Smooth muscle cell (in vitro differentiated cells): ENCODE data around the gene CFAP99. TPM values are rescaled to one million over a fixed set of nuclear protein-coding genes. Genes with fewer than 3 reads are reported as not detected.
"Not testable (repeated sequence)": the region's sequence is repeated elsewhere in the genome, so short reads cannot be mapped to it uniquely, and the experiment has no call there.

ENCODE experiments used
- DNase-seq: peaks from one replicate; lab custom pipeline; 2025; ENCODE audit not compliant: unreplicated experiment; lab: John Stamatoyannopoulos, UW
- H2AFZ ChIP-seq: fragments of 200-600 bp; sonication (generic); 2 replicates; pipeline ENCODE4 v1.6.0; 2016; ENCODE audit warnings: antibody characterized with exemption, low read depth, mild to moderate bottlenecking
- H3F3A ChIP-seq: fragments of 200-600 bp; sonication (generic); 2 replicates; pipeline ENCODE4 v1.6.0; 2017; ENCODE audit warnings: antibody characterized with exemption, low read depth
- H3K27ac ChIP-seq: fragments of 200-600 bp; sonication (generic); 2 replicates; pipeline ENCODE4 v1.5.1; 2016; ENCODE audit warnings: low read depth, mild to moderate bottlenecking
- H3K27me3 ChIP-seq: fragments of 200-600 bp; sonication (generic); 2 replicates; pipeline ENCODE4 v1.6.1; 2016; ENCODE audit warnings: low read depth, mild to moderate bottlenecking
- H3K36me3 ChIP-seq: fragments of 200-600 bp; sonication (generic); 2 replicates; pipeline ENCODE4 v1.5.1; 2016; ENCODE audit warnings: low read depth
- H3K4me1 ChIP-seq: fragments of 200-600 bp; sonication (generic); 2 replicates; pipeline ENCODE4 v1.5.1; 2016; ENCODE audit warnings: low read depth
- H3K4me2 ChIP-seq: fragments of 200-600 bp; sonication (generic); 2 replicates; pipeline ENCODE4 v1.6.0; 2016; ENCODE audit warnings: mild to moderate bottlenecking
- H3K4me3 ChIP-seq: fragments of 200-600 bp; sonication (generic); 2 replicates; pipeline ENCODE4 v1.5.1; 2016; ENCODE audit warnings: mild to moderate bottlenecking
- H3K79me2 ChIP-seq: fragments of 200-600 bp; sonication (generic); 2 replicates; pipeline ENCODE4 v1.6.0; 2016; ENCODE audit warnings: low read depth, mild to moderate bottlenecking
- H3K9ac ChIP-seq: fragments of 200-600 bp; sonication (generic); 2 replicates; pipeline ENCODE4 v1.6.0; 2016; ENCODE audit warnings: low read depth
- H3K9me3 ChIP-seq: fragments of 200-600 bp; sonication (generic); replicated peaks from 2 replicates; pipeline ENCODE4 v1.5.1; 2016; ENCODE audit warnings: low read depth
- H4K20me1 ChIP-seq: fragments of 200-600 bp; sonication (generic); 2 replicates; pipeline ENCODE4 v1.6.0; 2016; ENCODE audit warnings: low read depth
- WGBS: methylation state at CpG from one replicate; pipeline ENCODE4 v1.1.7; 2016; ENCODE audit warnings: low lambda C conversion rate; 5-methylcytosine and 5-hydroxymethylcytosine counted together
- polyA plus RNA-seq: library from polyadenylated mRNA; unstranded; fragments of >200 nt; fragmentation: Nextera tagmentation; extraction: Ambion mirVana; gene quantifications from 2 replicates; pipeline ENCODE4 v1.2.1, GENCODE V29; 2016
- total RNA-seq: library from RNA; depleted of rRNA; stranded (reverse); fragments of >200 nt; gene quantifications from 2 replicates; pipeline ENCODE4 v1.2.3, GENCODE V29; 2014
- TF ChIP-seq, protein P1 (sequence below): fragments of 200-600 bp; sonication (generic); IDR thresholded peaks from 2 replicates; pipeline ENCODE4 v1.5.1; 2017; ENCODE audit warnings: borderline replicate concordance, mild to moderate bottlenecking, antibody characterized with exemption; ENCODE audit not compliant: insufficient read depth, poor library complexity, severe bottlenecking

Gene CFAP99
- total and polyA plus RNA-seq, 2 experiments from 2014 or later: not detected

DNA sequence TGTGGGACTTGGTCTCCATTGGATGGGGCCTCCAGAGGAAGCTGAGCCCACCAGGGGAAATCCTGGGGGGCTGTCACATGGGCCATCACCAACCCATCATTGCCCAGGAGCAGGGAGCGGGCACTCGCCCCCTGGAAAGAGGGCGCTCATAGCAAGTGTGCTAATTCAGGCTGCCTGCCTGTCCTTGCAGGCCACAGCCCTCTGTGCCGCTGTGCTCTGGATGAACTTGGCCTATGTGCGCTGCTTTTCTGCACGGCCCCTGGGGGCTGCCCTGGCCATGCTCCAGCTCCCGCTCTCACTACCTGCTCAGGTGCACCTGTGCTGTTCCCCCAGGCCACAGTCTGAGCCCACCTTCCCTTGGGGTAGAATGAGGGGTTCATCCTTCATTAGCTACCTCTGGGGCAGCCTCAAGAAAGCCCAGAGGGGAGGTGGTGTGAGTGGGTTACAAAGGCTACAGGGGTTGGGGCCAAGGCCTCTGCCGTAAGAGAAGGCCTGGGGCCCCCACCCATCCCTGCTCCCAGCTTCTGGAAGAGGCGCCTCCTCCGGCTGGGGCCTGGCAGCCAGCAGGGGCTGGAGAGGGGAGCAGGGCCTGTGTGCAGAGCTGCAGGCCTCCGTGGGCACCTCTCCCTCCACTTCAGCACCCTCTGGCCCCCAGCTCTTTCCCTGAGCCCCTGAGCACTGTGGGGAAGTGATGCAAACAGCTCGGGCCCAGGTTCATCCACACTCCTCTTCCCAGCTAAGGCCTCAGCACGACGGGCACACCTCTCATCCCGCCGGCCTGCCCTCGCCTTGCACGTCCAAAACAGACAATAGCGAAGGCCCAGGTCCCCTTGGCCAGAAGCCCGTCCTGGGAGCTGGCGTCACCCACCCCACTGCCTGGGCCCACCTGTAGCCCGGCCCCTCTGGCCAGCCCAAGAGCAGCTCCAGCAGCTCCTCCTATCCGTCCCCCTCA lies 8.9 kb downstream of the CFAP99 start:
- H2AFZ ChIP-seq: no peak overlapping the region
- H3K9ac ChIP-seq: no peak overlapping the region
- DNase-seq: no peak
- H3K36me3 ChIP-seq: no peaks in the 10 kb centered on the region
- WGBS: 91% methylated on average over 22 of the region's 23 CpGs
- TF ChIP-seq, protein P1, sequence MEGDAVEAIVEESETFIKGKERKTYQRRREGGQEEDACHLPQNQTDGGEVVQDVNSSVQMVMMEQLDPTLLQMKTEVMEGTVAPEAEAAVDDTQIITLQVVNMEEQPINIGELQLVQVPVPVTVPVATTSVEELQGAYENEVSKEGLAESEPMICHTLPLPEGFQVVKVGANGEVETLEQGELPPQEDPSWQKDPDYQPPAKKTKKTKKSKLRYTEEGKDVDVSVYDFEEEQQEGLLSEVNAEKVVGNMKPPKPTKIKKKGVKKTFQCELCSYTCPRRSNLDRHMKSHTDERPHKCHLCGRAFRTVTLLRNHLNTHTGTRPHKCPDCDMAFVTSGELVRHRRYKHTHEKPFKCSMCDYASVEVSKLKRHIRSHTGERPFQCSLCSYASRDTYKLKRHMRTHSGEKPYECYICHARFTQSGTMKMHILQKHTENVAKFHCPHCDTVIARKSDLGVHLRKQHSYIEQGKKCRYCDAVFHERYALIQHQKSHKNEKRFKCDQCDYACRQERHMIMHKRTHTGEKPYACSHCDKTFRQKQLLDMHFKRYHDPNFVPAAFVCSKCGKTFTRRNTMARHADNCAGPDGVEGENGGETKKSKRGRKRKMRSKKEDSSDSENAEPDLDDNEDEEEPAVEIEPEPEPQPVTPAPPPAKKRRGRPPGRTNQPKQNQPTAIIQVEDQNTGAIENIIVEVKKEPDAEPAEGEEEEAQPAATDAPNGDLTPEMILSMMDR: no peak
- no peak overlapping the region for H3K4me2 ChIP-seq
- H3K27ac ChIP-seq: no peak overlapping the region
- no peaks in the 10 kb centered on the region for H3F3A ChIP-seq
- H3K27me3 ChIP-seq: no peaks in the 10 kb centered on the region
- no peaks in the 10 kb centered on the region for H3K9me3 ChIP-seq
- H3K79me2 ChIP-seq: no peaks in the 10 kb centered on the region
- H4K20me1 ChIP-seq: no peaks in the 10 kb centered on the region
- H3K4me1 ChIP-seq: no peaks in the 10 kb centered on the region
- no peak overlapping the region for H3K4me3 ChIP-seq

DNA sequence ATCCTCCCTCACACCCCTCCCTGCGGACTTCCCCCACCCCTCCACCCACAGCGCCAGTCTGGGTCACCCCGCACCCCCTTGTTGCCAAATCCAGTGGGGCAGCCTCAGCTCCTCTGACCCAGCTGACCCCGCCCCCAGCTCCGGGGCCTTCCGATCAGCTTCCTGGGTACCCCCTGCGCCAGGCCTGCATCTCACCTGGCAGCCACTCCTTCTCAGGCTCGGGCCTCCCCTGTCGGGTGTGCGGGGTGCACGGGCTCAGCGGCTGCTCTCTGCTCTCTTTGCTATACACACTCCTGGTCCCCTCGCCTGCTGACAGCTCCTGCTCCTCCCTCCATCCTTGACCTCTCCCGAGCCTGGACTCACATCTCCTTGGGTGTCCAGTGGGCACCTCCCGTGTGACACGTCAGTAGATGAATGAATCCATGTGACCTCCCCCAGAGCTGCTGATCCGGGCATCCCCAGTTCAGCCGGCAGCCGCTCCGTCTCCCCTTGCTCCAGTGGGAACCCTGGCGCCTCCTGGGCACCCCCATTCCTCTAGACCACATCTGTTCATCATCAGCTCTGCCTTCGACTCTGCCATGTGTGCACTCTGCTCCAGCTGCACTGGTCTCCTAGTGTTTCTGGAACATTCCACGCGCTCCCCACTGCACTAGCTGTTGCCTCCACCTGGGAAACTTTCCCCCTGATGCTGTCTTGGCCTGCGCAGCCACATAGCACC lies 9.9 kb downstream of the CFAP99 start:
- Histone ChIP-seq H3K27me3 (no peaks in the 10 kb centered on the region), H3F3A (no peaks in the 10 kb centered on the region)

DNA sequence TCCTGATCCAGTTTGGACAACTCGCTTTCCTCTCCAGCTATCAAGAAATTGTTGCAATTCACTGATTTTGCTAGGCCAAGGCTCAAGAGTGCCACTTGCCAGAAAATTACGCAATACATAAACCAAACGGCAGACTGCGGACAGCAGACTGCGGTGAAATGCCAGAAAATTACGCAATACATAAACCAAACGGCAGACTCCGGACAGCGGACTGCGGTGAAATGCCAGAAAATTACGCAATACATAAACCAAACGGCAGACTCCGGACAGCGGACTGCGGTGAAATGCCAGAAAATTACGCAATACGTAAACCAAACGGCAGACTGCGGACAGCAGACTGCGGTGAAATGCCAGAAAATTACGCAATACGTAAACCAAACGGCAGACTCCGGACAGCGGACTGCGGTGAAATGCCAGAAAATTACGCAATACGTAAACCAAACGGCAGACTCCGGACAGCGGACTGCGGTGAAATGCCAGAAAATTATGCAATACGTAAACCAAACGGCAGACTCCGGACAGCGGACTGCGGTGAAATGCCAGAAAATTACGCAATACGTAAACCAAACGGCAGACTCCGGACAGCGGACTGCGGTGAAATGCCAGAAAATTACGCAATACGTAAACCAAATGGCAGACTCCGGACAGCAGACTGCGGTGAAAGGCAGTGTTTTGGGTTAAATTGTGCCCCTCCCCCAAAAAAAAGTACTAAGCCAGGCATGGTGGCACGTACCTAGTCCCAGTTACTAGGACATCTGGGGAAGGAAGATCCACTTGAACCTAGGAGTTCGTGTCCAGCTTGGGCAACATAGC lies 11.4 kb downstream of the CFAP99 start:
- not testable (repeated sequence) for H3K4me3 ChIP-seq, H3K36me3 ChIP-seq, H3F3A ChIP-seq, H3K9me3 ChIP-seq, H3K9ac ChIP-seq, DNase-seq, H3K4me2 ChIP-seq, H3K79me2 ChIP-seq, H4K20me1 ChIP-seq, H2AFZ ChIP-seq, H3K27me3 ChIP-seq, H3K4me1 ChIP-seq, H3K27ac ChIP-seq
- WGBS: 95% methylated on average over 29 of the region's 49 CpGs

More for the DNA sequence above, 9.9 kb downstream of the CFAP99 start:
- no peaks in the 10 kb centered on the region for H3K79me2 ChIP-seq
- H3K9me3 ChIP-seq: no peaks in the 10 kb centered on the region
- WGBS: 92% methylated on average over 22 of the region's 25 CpGs
- no peak overlapping the region for H3K4me2 ChIP-seq
- no peak overlapping the region for H3K27ac ChIP-seq
- H3K9ac ChIP-seq: no peak overlapping the region
- H3K4me3 ChIP-seq: no peak overlapping the region
- H3K4me1 ChIP-seq: no peaks in the 10 kb centered on the region
- no peak for DNase-seq
- no peaks in the 10 kb centered on the region for H3K36me3 ChIP-seq
- H4K20me1 ChIP-seq: no peaks in the 10 kb centered on the region
- no peak overlapping the region for H2AFZ ChIP-seq
- TF ChIP-seq, protein P1: no peak

DNA sequence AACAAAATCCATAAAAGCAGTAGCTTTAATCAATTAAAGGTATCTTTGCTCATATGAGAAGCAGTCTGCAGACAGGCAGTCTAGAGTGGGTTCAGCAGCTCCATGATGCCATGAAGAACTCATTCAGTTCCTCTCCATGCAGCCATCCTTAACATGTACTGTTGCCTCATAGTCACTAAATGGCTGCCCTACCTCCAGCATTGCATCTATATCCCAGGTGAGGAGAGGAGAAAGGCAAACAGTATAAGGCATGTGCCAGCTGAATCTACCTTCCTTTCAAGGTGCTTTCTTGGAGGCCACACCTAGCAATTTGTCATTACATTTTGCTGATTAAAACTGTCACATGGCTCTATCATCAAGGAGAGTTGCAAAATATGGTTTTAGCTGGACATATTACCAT lies 13.2 kb downstream of the CFAP99 start:
- Histone ChIP-seq H2AFZ (no peak overlapping the region), H3K4me3 (no peak overlapping the region), H3K27me3 (no peaks in the 10 kb centered on the region), H3K4me1 (no peaks in the 10 kb centered on the region), H3K79me2 (no peaks in the 10 kb centered on the region), H3F3A (no peaks in the 10 kb centered on the region), H4K20me1 (no peaks in the 10 kb centered on the region), H3K9me3 (no peaks in the 10 kb centered on the region), H3K36me3 (no peaks in the 10 kb centered on the region), H3K27ac (no peak overlapping the region), H3K4me2 (no peak overlapping the region), H3K9ac (no peak overlapping the region)
- TF ChIP-seq, protein P1: no peak
- DNase-seq: no peak
